IPS-NIHi7 (cell line): ENCODE measurements around the gene DPH1.
"Not testable (repeated sequence)": the region's sequence is repeated elsewhere in the genome, so short reads cannot be mapped to it uniquely, and the experiment has no call there.

Source experiments
- DNase-seq: peaks from one replicate; pipeline ENCODE4 v3.0.0; 2012; ENCODE audit warnings: mixed read lengths; ENCODE audit errors: extremely low spot score

The DPH1 gene

GRCh38 chr17:2008332-2009126, 21.4 kb upstream of the DPH1 start:
- DNase-seq, result no peak

DNA sequence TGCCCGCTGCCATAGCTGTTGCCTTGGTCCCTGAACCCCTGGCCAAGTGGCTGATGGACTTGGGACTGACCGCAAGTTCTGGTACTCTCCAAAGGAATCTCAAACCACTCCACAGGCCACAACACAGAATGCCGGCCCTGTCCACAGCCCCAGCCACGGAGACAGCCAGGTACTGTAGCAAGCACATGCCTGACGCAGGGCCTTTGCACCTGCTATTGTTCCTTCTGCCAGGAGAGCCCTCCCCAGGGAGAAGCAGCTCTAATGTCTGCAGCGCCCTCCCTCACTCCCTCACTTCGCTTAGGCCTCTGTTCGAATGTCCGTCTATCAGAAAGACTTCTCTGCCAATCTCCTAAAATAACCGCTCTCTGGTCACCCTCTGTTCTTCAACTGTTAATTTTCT, 20.2 kb upstream of the DPH1 start:
- DNase-seq, result no peak

GRCh38 chr17:2011411-2012371, 18.3 kb upstream of the DPH1 start:
- peak; percentile 60 for DNase-seq

DNA sequence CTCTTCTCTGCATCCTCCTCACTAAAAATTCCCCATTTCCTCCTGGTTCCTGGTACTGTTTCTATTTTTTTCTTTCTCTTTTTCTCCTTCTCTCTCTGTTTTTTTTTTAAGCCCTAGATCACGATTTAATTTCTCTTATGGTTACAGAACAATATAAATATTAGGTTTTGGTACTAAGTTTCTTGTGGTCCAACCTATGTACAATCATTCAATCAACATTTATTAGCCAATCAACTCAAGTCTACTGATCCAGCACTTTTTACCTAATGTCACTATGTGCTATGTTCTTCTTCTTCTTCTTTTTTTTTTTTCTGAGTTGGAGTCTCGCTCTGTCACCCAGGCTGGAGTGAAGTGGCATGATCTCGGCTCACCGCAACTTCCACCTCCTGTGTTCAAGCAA, 17.5 kb upstream of the DPH1 start:
- DNase-seq, result no peak

GRCh38 chr17:2013220-2013993, 16.5 kb upstream of the DPH1 start:
- not testable (repeated sequence) for DNase-seq

DNA sequence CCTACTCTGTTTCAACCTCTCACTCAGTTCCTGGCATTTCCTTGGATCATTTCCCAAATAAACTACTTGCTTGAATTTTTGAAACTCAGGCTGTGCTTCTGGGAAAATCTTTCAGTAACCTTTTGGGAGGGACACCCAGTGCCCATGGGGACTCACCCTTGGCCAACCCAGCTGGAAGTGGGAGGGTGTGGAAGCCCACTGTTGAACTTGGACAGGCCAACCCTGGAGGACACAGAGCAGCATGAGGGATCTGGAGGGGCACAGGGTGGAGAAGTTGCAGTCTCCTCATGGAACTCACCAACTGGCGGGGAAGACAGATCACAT, 16.0 kb upstream of the DPH1 start:
- DNase-seq, result no peak

DNA sequence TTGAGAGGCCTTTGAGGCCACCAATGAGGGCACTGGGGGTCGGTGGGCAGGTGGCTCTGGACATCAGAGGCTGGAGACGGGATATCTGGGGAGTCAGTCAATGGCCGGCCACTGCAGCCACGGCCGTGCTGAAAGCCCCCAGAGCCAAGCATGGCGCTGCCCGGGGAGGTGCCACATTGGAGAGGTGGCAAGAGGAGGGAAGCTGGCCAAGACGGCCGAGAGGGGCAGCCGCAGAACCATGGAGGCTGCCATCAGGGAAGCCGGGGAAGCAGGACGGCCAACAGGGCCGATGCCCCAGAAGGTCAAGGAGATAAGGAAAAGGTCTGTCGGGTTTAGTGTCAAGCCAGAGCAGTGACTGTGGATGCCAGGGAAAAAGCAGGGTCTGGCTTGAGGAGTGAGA, 14.6 kb upstream of the DPH1 start:
- DNase-seq, result no peak

GRCh38 chr17:2016494-2016893, 13.5 kb upstream of the DPH1 start:
- no peak for DNase-seq

DNA sequence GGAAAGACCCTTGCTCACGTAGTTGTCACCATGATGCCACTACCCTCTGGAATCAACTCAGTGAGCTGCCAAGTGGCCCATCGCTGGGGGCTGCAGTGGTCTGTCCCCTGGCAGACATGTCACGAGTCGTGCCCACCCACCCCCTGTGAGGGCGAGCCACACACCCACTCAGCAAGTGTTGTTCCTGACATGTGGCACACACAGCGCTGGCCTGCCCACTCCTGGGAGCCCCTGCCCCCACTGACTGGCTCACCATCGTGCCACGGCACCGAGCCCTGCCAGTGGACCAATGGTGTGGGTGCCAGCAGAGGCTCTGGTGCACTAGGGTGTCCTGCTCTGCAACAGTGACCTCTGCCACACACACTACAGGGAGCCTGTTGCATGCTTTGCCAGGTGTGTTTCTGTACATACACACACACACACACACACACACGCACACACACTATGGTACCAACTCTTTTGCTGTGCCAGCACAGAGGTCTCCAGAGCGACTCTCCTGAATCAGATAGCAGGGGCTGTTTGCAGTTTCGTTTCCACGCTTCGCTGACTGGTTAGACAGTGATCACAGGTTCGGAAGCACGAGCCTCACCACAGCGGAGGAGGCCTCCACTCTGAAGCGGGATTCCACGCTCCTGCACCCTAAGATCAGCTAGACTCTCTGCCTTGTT, 12.5 kb upstream of the DPH1 start:
- DNase-seq, result no peak

DNA sequence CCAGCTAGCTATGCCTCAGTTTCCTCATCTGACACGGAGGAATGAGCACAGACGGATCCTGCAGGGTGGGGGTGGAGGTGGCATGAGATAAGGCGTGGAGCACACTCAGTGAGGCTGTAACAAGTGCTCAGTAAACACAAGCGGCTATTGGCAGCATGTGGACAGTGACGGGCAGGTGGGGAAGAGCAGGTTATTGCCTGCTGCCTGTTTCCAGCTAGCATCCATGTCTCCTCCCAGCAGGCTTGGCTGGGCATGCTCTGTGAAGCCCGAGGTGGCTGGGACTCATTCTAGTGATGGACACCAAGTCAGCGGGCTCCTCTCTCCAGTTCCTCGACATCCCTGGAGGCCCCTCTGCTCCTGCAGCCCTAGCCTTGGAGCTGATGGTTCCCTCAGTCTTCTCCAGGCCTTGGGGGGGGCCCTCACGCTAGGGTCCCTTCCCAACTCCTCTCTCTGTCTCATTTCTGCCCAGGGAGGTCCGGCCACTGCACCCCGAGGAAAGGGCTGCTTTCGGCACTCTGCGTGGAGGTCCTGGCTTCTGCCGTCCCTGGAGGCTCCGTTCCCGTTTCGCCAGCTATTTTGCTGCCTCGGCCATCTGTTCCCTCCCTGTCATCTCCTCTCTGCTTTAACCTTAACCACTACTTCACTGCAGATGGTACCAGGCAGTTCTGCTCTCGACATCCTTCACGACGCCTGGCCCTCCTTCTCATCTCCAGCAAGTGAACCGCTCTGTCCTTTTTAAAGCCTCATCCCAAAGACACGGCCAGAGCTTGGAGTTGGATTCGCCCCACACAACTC, 11.0 kb upstream of the DPH1 start:
- DNase-seq, result no peak

DNA sequence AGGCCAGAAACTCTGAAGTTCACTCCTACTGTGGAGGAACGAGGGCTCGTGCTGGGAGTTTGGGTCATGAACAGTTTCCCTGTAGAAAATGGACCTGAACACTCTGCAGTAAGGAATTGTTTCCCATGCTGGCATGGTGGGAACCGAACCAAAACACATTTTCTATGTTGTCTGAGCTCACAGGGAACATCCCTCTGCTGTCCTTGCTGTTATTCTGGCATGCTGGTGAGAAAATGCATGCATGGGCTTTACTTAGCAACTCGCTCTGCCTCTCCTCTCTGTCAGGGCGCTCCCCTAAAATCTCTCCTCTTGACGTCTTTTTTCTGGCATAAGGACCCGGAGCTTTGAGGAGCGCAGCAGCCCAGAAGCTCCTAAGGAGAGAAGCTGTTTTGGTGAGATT, 10.2 kb upstream of the DPH1 start:
- DNase-seq, result no peak

DNA sequence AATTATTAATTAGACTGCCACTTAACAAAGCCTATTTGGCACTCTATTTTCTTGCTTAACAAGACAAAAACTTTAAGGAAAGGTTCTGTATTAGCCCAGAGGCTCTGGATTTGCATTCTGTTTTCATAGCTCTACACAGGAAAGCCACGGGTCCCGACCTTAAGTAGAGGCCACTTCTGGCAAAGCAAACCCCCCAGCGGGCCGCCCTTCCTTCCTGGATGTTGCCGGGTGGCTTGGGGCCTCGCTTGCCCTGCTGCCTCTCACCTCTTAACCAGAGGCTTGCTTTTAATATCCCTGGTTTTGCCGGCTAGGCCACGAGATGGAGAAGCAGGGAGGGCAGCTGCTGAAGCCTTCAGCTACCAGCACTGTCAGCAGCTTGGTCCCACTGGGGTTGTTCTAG, 9.2 kb upstream of the DPH1 start:
- DNase-seq, result no peak

- DNase-seq, result no peak
Measured at GRCh38 chr17:2022647-2023240, 7.2 kb upstream of the DPH1 start.

DNA sequence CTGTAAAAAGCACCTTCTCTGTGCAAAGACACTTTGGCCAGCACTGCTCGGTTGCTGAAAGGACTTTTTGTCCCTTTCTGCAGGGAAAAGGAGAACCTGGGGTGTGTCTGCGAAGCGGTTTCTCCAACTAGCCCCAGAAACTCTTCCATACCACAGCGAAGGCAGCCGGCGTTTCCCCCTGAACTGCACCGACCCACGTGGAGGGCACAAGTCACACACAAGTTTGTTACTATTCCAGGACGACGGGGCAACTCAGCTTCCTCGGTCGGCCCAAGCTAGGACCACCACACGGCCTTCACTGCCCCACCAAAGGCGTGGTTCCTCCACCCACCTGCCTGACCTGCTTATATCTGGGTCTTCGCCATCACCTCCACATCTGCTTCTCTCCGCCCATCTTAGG, 6.7 kb upstream of the DPH1 start:
- no peak for DNase-seq

DNA sequence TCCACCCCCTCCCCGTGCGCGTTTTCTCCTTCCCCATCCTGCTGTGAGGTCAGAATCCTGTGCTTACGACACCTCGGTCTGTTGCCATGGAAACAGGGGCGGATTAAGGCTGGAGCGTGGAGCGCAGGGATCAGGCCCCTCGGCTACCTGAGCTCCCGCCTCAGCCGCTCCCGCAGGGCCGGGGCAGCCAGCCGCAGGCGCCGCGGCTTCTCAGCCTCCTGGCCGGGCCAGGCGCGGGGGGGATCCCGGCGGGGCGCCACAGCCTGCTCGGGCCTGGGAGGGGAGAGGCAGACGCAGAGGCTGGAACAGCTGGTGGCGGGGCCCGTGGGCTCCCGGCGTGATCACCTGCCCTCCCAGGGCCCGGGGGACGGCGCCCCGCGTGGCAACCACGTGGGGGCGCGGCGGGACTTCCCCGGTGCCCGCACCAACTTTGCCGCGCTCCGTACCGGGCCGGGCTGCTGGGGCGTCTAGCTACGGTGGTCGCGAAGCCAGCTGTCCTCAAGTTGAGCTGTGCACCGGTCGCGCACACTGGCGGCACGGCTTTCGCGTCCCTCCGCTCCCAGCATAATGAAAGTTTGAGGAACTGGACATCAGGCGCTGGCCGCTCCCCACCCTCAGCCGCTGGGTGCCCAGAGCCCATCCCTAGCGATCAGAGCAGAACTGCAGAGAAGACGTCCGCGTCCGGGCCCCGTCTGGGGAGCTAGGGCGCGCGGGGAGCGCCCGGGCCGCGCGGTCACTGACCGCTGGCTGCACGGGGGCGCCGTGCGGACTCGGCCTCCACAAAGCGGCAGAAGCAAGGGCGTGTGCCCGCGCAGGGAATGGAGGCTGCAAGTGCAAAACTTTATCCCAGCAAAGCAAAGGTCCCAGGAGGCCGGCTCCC, 6.0 kb upstream of the DPH1 start:
- peak; percentile 90 for DNase-seq

DNA sequence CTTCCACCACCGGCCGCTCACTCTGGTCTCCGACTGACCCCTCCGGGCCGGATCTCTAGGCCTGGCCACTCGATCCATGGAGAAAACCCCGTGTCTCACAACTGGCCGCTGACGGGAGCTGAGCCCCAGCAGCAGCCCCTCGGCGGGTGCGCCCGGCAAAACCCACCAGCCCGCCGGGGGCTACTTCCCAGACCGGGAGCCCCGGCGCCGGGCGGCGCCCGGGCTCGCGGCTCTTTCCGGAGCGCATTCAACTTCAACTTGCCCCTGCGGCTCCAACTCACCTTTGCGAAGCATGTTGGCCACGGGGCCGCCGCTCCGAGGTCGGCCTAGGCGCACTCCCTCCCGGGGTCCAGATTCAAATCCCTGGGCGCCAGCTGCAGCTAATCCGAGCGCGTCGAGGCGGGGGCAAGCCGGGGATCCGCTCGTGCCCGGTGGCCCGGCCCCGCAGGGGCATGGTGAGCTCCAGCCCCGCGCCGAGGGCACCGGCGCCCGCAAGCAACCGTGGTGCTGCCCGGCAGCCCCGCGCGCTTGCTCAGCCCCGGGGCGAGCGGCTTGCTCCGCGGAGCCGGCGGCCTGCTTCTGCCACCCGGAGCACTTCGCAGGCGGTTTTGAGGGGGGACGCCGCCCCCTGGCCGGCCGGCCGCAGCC, 5.3 kb upstream of the DPH1 start:
- DNase-seq, result no peak

GRCh38 chr17:2025220-2025621, 4.7 kb upstream of the DPH1 start, which contains the start of gene RTN4RL1:
RTN4RL1 (minus strand) TSS chr17:2025334; CDS start chr17:2024865, 469 bp downstream.
- peak; percentile 42 for DNase-seq

DNA sequence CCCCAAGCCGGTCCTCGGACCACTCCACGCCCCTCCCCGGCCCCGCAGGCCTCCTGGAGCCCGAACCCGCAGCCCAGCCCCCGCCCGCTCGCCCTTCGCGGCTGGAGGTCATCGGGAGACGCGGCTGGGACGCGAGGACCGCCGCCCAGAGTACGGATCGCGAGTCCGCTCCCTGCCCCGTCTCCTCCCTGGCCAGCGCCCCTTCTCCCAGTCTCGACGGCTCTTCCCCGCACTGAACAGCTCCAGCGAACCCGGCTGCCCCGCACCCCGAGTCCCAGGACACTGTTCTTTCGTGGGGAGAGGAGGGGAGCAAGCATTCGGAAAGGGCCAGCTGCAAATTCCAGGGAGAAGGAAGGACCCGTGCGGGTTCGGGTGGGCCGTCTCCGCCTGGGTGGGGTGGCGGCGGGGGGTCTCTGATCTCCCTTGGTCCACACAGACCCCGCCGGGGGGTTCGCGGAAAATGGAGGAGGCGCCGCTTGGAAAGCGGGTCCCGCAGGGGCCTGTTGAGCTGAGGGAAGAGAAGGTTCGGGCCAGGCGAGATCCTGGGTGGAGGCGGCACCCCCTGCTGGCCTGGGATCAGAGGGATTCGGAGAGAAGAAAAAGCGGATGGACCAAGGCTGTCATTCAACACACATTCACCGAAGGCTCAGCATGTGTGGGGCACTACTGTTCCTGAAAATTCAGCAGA, 4.2 kb upstream of the DPH1 start:
- DNase-seq, result peak; percentile 71
